Head of caudate nucleus (tissue), 42 donors: Measurements from ENCODE around the gene LRRC59.
A peak's percentile ranks its signal among the peaks of the same experiment; 100 is the strongest.

Experiments used
- DNase-seq, 42 donors: peaks; one replicate each; pipeline versions ENCODE4 v3.0.0 to v3.0.0-alpha.2; 2020 to 2021; ENCODE audit warnings: mixed read lengths in 7 of 42
- intact Hi-C: fragments of 100-400 bp; cut with DNase I; formaldehyde crosslinking; loops from one replicate; pipeline ENCODE4 v1.15.0; 2022

LRRC59 gene

GRCh38 chr17:50365649-50366393, 31.5 kb downstream of the LRRC59 start:
- intact Hi-C loops: no loop called here
- DNase-seq: no peak

DNA sequence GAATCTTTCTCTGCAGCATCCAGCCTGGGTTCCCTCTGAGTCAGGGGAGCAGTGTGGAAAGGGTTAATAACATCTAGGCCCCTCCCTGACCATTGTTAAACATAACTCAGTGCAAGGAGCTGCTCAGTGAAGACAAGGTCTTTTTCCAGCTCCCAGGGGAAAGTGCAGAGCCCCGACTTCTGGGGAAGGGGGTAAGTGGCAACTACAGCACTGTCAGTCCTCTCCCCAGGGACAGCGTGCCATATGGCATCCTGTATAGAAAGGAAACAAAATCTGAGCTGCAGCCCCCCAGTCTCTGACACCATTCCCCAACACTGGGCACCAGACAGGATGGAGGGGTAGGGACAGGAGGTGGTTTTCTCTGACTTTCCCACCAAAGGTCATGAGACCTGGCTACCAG, 32.2 kb downstream of the LRRC59 start:
- peak in 1 of 42 donors; percentile 12 for DNase-seq
- intact Hi-C loops: no loop called here

GRCh38 chr17:50364715-50365114, 32.6 kb downstream of the LRRC59 start:
- intact Hi-C loops: no loop called here
- peak in 1 of 42 donors; percentile 12 for DNase-seq

- intact Hi-C loops: no loop called here
- no peak for DNase-seq
Observed at GRCh38 chr17:50364061-50364458, 33.3 kb downstream of the LRRC59 start.

- intact Hi-C loops: no loop called here
- DNase-seq: peak; percentile 27 to 85 (median 69)
Observed at GRCh38 chr17:50363217-50364060, 33.9 kb downstream of the LRRC59 start.

GRCh38 chr17:50362661-50363060, 34.7 kb downstream of the LRRC59 start:
- DNase-seq: peak in 1 of 42 donors; percentile 9
- intact Hi-C loops: no loop called here

GRCh38 chr17:50361561-50362480, 35.5 kb downstream of the LRRC59 start:
- intact Hi-C loops: no loop called here
- DNase-seq: peak in 40 of 42 donors; percentile 42 to 84 (median 64)

- DNase-seq: peak in 23 of 42 donors; percentile 30 to 74 (median 48)
- intact Hi-C loops: no loop called here
Observed at GRCh38 chr17:50360486-50361115, 36.7 kb downstream of the LRRC59 start.

DNA sequence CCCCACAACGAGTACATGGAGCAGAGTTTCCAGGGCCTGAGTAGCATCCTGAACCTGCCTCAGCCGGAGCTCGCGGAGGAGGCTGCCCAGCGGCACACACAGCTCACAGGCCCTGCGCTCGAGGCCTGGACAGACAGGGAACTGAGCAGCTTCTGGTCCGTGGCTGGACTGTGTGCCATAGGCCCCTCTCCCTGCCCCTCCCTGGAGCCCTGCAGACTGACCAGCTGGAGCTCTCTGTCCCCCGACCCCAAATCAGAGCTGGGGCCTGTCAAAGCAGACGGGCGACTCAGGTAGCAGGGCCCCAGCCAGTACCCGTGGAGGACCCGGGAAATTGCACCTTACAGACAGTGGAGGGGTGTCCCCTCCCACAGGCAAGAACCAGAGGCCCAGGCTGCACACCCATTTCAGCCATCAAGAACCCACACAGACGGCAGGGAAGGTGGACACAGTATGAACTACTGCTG, 37.3 kb downstream of the LRRC59 start:
- intact Hi-C loops: no loop called here

GRCh38 chr17:50359005-50359699, 38.2 kb downstream of the LRRC59 start:
- intact Hi-C loops: no loop called here
- DNase-seq: peak in 2 of 42 donors; percentile 3 to 27

More for the DNA sequence above, 37.3 kb downstream of the LRRC59 start:
- peak in 1 of 42 donors; percentile 35 for DNase-seq

GRCh38 chr17:50358177-50358576, 39.1 kb downstream of the LRRC59 start:
- peak in 1 of 42 donors; percentile 27 for DNase-seq
- intact Hi-C loops: no loop called here

- intact Hi-C loops: no loop called here
- peak in 3 of 42 donors; percentile 4 to 30 (median 11) for DNase-seq
Observed at GRCh38 chr17:50356892-50357510, 40.3 kb downstream of the LRRC59 start.

DNA sequence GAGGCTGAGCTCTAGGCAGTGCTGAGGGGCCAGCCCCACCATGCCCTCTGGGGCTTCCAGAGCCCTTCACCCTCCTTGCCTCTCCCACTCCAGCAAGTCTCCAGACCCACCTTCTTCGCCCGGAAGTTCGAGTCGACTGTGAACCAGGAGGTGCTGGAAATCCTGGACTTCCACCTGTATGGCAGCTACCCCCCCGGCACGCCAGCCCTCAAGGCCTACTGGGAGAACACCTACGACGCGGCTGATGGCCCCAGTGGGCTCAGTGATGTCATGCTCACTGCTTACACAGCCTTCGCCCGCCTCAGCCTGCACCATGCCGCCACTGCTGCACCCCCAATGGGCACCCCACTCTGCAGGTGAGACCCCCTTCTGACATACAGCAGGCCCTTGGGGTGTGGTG, 40.9 kb downstream of the LRRC59 start:
- DNase-seq: peak in 5 of 42 donors; percentile 6 to 41 (median 10)
- intact Hi-C loops: no loop called here

GRCh38 chr17:50355701-50356341, 41.5 kb downstream of the LRRC59 start:
- DNase-seq: peak in 5 of 42 donors; percentile 6 to 32 (median 17)
- intact Hi-C loops: no loop called here

DNA sequence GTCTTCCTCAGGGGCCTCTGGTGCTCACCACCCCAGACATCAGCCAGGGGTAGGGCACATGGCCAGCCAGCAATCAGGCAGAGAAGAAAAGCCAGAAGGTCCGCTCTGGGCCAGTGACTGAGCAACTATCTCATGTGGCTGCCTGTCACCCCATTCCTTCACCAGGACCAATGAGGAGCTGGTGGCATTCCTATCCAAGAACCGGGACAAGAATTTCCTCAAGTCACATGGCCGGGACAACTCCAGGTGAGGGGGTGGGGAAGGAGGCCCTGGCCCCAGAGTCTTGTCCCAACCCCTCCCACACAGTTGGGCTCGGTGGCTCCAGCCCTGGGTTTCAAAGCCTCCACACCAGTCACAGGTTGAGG, 42.0 kb downstream of the LRRC59 start:
- peak in 4 of 42 donors; percentile 9 to 32 (median 14) for DNase-seq

DNA sequence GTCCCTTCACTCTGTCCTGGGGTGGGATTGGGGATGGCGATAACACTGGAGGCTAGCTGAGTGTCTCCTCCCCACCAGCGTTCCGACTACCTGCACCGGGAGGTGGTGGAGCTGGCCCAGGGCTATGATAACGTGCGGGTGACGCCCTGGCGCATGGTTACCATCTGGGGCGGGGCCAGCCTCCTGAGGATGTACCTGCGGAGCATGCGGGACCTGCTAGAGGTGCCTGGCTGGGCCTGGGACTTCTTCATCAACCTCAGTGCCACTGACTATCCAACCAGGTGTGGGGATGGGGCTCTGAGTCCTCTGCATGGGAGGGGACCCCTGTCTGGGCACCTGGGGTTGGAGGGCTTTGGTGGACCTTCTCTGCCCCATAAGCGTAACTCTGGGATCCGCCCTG, 42.5 kb downstream of the LRRC59 start:
- DNase-seq: peak in 4 of 42 donors; percentile 13 to 28 (median 19)
- intact Hi-C loops: no loop called here

More for the DNA sequence above, 42.0 kb downstream of the LRRC59 start:
- intact Hi-C loops: no loop called here

DNA sequence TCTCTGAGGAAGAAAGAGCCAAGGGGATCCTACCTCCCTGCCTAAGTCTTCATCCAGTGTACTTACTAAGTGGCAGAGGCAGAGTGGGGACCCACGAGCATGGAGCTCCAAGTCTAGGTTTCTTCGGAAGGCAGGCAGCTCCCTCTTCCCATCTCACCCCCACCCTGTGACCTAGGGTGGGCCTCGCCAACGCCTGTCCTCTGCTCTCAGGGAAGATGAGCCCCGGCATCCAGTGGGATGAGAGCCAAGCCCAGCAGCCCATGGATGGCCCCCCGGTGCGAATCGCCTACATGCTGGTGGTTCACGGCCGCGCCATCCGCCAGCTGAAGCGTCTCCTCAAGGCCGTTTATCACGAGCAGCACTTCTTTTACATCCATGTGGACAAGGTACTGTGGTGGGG, 43.1 kb downstream of the LRRC59 start:
- DNase-seq: peak in 3 of 42 donors; percentile 6 to 33 (median 11)
- intact Hi-C loops: no loop called here
